GM23338 (cell line): ENCODE measurements around the gene RYR2. TPM values are rescaled to one million over a fixed set of nuclear protein-coding genes. Genes with fewer than 3 reads are reported as not detected.

Source experiments
- ATAC-seq: fragments of 200-7000 bp; cut with Tn5 transposase; 3 replicates; pipeline ENCODE4 v1.9.1; 2020
- DNase-seq: peaks from one replicate; pipeline ENCODE4 v3.0.0-alpha.2; 2015; ENCODE audit warnings: low spot score
- H2AFZ ChIP-seq: fragments of 200-600 bp; sonication (generic); 2 replicates; pipeline ENCODE4 v1.8.0; 2016; ENCODE audit warnings: antibody characterized with exemption, mild to moderate bottlenecking, moderate library complexity
- H3F3A ChIP-seq: fragments of 200-600 bp; sonication (generic); replicated peaks from 2 replicates; pipeline ENCODE4 v1.8.0; 2017; ENCODE audit warnings: antibody characterized with exemption, mixed run types, low read depth
- H3K27ac ChIP-seq: fragments of 200-600 bp; sonication (generic); 2 replicates; pipeline ENCODE4 v1.6.1; 2016; ENCODE audit warnings: low read depth
- H3K27me3 ChIP-seq: fragments of 200-600 bp; sonication (generic); 2 replicates; pipeline ENCODE4 v1.8.0; 2016; ENCODE audit warnings: mild to moderate bottlenecking, mixed run types, moderate library complexity; ENCODE audit not compliant: insufficient read depth
- H3K36me3 ChIP-seq: fragments of 200-600 bp; sonication (generic); 2 replicates; pipeline ENCODE4 v1.8.0; 2016; ENCODE audit warnings: mild to moderate bottlenecking; ENCODE audit not compliant: insufficient read depth
- H3K4me1 ChIP-seq: fragments of 200-600 bp; sonication (generic); 2 replicates; pipeline ENCODE4 v1.8.0; 2016; ENCODE audit warnings: mild to moderate bottlenecking, moderate library complexity; ENCODE audit not compliant: insufficient read depth
- H3K4me2 ChIP-seq: fragments of 200-600 bp; sonication (generic); 2 replicates; pipeline ENCODE4 v1.7.1; 2017; ENCODE audit warnings: mixed run types
- H3K4me3 ChIP-seq: fragments of 200-600 bp; sonication (generic); 2 replicates; pipeline ENCODE4 v1.6.1; 2016; ENCODE audit warnings: mixed run types
- H3K79me2 ChIP-seq: fragments of 200-600 bp; sonication (generic); replicated peaks from 2 replicates; pipeline ENCODE4 v1.8.0; 2017; ENCODE audit warnings: mild to moderate bottlenecking; ENCODE audit not compliant: insufficient read depth
- H3K9me2 ChIP-seq: fragments of 200-600 bp; sonication (generic); 2 replicates; pipeline ENCODE4 v1.8.0; 2017; ENCODE audit not compliant: insufficient read depth
- H4K20me1 ChIP-seq: fragments of 200-600 bp; sonication (generic); replicated peaks from 2 replicates; pipeline ENCODE4 v1.8.0; 2017; ENCODE audit warnings: mild to moderate bottlenecking; ENCODE audit not compliant: insufficient read depth
- H3K27ac Mint-ChIP-seq: 2 replicates; pipeline ENCODE4 v1.8.0; 2020; ENCODE audit warnings: inconsistent platforms, mild to moderate bottlenecking, moderate library complexity, mixed read lengths
- H3K27me3 Mint-ChIP-seq: 3 replicates; pipeline ENCODE4 v1.8.0; 2022; ENCODE audit warnings: low read depth, mild to moderate bottlenecking, moderate library complexity, mixed read lengths, inconsistent platforms; ENCODE audit not compliant: insufficient read depth, poor library complexity
- H3K36me3 Mint-ChIP-seq: 3 replicates; pipeline ENCODE4 v1.8.0; 2021; ENCODE audit warnings: low read depth, mild to moderate bottlenecking, inconsistent platforms, moderate library complexity, mixed read lengths
- H3K4me1 Mint-ChIP-seq: 3 replicates; pipeline ENCODE4 v1.8.0; 2020; ENCODE audit warnings: mild to moderate bottlenecking, inconsistent platforms, mixed read lengths
- H3K4me3 Mint-ChIP-seq: 3 replicates; pipeline ENCODE4 v1.8.0; 2021; ENCODE audit warnings: moderate library complexity, mild to moderate bottlenecking, inconsistent platforms, mixed read lengths
- H3K9me3 Mint-ChIP-seq: 3 replicates; pipeline ENCODE4 v1.8.0; 2020; ENCODE audit warnings: moderate library complexity, mild to moderate bottlenecking, inconsistent platforms, mixed read lengths
- CREB1 ChIP-seq: fragments of 250-450 bp; sonication (Bioruptor Pico); IDR thresholded peaks from 2 replicates; pipeline ENCODE4 v1.5.0; 2020; ENCODE audit warnings: low read depth, mild to moderate bottlenecking, moderate library complexity
- CTCF ChIP-seq, 2 experiments: fragments of 200-600 bp in 1 of 2; sonication (generic) in 1 of 2; conservative IDR thresholded peaks; 2 replicates each; pipeline versions ENCODE4 v1.5.1 to v1.6.1; 2016 to 2017; ENCODE audit warnings: antibody characterized with exemption in 2 of 2, low read depth in 2 of 2, mild to moderate bottlenecking in 2 of 2, moderate library complexity in 1 of 2
- EZH2 ChIP-seq: fragments of 200-600 bp; sonication (generic); IDR thresholded peaks from one replicate; pipeline ENCODE4 v1.8.0; 2017; ENCODE audit warnings: antibody characterized with exemption, mild to moderate bottlenecking, low read depth; ENCODE audit not compliant: unreplicated experiment
- EZH2phosphoT487 ChIP-seq: fragments of 200-600 bp; sonication (generic); IDR thresholded peaks from one replicate; pipeline ENCODE4 v1.8.1; 2018; ENCODE audit warnings: antibody characterized with exemption; ENCODE audit not compliant: unreplicated experiment
- JUNB ChIP-seq: IDR thresholded peaks from one replicate; pipeline ENCODE4 v1.6.1; 2016; ENCODE audit warnings: antibody characterized with exemption; ENCODE audit not compliant: unreplicated experiment
- NANOG ChIP-seq: IDR thresholded peaks from 2 replicates; pipeline ENCODE4 v1.6.1; 2016; ENCODE audit warnings: antibody characterized with exemption, borderline replicate concordance
- POLR2AphosphoS5 ChIP-seq: IDR thresholded peaks from 2 replicates; pipeline ENCODE4 v1.6.1; 2016; ENCODE audit warnings: antibody characterized with exemption, low read depth
- STAT1 ChIP-seq: IDR thresholded peaks from one replicate; pipeline ENCODE4 v1.6.1; 2016; ENCODE audit warnings: antibody characterized with exemption; ENCODE audit not compliant: unreplicated experiment
- ZNF114 ChIP-seq: fragments of 250-450 bp; sonication (Bioruptor Pico); IDR thresholded peaks from 2 replicates; pipeline ENCODE4 v1.5.0; 2020; ENCODE audit warnings: mild to moderate bottlenecking, moderate library complexity
- ZNF331 ChIP-seq: fragments of 250-450 bp; sonication (Bioruptor Pico); IDR thresholded peaks from 2 replicates; pipeline ENCODE4 v1.5.0; 2020; ENCODE audit warnings: low read depth, mild to moderate bottlenecking, moderate library complexity
- polyA plus RNA-seq: library from polyadenylated mRNA; unstranded; fragments of >200 nt; fragmentation: Nextera tagmentation; extraction: Ambion mirVana; gene quantifications from 2 replicates; pipeline ENCODE4 v1.2.1, GENCODE V29; 2016
- total RNA-seq: library from RNA; depleted of rRNA; stranded (reverse); fragments of >200 nt; shearing (Covaris generic); gene quantifications from 2 replicates; pipeline ENCODE4 v1.2.3, GENCODE V29; 2014
- TF ChIP-seq, protein P1 (sequence below): IDR thresholded peaks from one replicate; pipeline ENCODE4 v1.6.1; 2018; ENCODE audit warnings: antibody characterized with exemption; ENCODE audit not compliant: unreplicated experiment
- TF ChIP-seq, protein P2 (sequence below): IDR thresholded peaks from 2 replicates; pipeline ENCODE4 v1.6.1; 2016; ENCODE audit warnings: antibody characterized with exemption
- TF ChIP-seq, protein P3 (sequence below): fragments of 250-450 bp; sonication (Bioruptor Pico); IDR thresholded peaks from 2 replicates; pipeline ENCODE4 v1.5.0; 2020; ENCODE audit warnings: mild to moderate bottlenecking, moderate library complexity

RYR2 gene
- total and polyA plus RNA-seq, 2 experiments from 2014 or later: 8.9 to 10.0 TPM

GRCh38 chr1:237235091-237235490 lies 193.1 kb downstream of the RYR2 start:
- H3K4me1 Mint-ChIP-seq: peaks cover 42% of the 10 kb centered on the region

More at GRCh38 chr1:237235091-237235490, 193.1 kb downstream of the RYR2 start:
- Mint-ChIP-seq H3K36me3 (peaks cover 15% of the 10 kb centered on the region), H3K27ac (no peak overlapping the region), H3K27me3 (peaks cover 4% of the 10 kb centered on the region), H3K9me3 (peaks cover 5% of the 10 kb centered on the region; the same call in 2 of the 3 replicates), H3K4me3 (no peak overlapping the region)
- Histone ChIP-seq H2AFZ (no peak overlapping the region), H4K20me1 (no peaks in the 10 kb centered on the region), H3K36me3 (no peaks in the 10 kb centered on the region), H3K4me1 (peaks cover 42% of the 10 kb centered on the region), H3K4me3 (no peak overlapping the region), H3K27ac (no peak overlapping the region), H3K9me2 (peaks cover 13% of the 10 kb centered on the region), H3K27me3 (no peaks in the 10 kb centered on the region), H3F3A (no peaks in the 10 kb centered on the region), H3K4me2 (no peak overlapping the region), H3K79me2 (peaks cover 36% of the 10 kb centered on the region)
- DNase-seq: no peak
- no peak for TF ChIP-seq STAT1
- no peak for TF ChIP-seq EZH2
- TF ChIP-seq CTCF (conservative IDR thresholded peaks at IDR 0.05; ENCODE audit: low read depth in 2 of 2): no peak
- TF ChIP-seq, protein P1, sequence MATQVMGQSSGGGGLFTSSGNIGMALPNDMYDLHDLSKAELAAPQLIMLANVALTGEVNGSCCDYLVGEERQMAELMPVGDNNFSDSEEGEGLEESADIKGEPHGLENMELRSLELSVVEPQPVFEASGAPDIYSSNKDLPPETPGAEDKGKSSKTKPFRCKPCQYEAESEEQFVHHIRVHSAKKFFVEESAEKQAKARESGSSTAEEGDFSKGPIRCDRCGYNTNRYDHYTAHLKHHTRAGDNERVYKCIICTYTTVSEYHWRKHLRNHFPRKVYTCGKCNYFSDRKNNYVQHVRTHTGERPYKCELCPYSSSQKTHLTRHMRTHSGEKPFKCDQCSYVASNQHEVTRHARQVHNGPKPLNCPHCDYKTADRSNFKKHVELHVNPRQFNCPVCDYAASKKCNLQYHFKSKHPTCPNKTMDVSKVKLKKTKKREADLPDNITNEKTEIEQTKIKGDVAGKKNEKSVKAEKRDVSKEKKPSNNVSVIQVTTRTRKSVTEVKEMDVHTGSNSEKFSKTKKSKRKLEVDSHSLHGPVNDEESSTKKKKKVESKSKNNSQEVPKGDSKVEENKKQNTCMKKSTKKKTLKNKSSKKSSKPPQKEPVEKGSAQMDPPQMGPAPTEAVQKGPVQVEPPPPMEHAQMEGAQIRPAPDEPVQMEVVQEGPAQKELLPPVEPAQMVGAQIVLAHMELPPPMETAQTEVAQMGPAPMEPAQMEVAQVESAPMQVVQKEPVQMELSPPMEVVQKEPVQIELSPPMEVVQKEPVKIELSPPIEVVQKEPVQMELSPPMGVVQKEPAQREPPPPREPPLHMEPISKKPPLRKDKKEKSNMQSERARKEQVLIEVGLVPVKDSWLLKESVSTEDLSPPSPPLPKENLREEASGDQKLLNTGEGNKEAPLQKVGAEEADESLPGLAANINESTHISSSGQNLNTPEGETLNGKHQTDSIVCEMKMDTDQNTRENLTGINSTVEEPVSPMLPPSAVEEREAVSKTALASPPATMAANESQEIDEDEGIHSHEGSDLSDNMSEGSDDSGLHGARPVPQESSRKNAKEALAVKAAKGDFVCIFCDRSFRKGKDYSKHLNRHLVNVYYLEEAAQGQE: no peak
- TF ChIP-seq ZNF114: no peak
- no peak for TF ChIP-seq CREB1 (CRISPR knock-in tag)
- TF ChIP-seq POLR2AphosphoS5: no peak
- TF ChIP-seq, protein P2, sequence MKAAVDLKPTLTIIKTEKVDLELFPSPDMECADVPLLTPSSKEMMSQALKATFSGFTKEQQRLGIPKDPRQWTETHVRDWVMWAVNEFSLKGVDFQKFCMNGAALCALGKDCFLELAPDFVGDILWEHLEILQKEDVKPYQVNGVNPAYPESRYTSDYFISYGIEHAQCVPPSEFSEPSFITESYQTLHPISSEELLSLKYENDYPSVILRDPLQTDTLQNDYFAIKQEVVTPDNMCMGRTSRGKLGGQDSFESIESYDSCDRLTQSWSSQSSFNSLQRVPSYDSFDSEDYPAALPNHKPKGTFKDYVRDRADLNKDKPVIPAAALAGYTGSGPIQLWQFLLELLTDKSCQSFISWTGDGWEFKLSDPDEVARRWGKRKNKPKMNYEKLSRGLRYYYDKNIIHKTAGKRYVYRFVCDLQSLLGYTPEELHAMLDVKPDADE: no peak
- TF ChIP-seq NANOG: no peak
- no peak for TF ChIP-seq ZNF331 (CRISPR knock-in tag)
- TF ChIP-seq, protein P3, sequence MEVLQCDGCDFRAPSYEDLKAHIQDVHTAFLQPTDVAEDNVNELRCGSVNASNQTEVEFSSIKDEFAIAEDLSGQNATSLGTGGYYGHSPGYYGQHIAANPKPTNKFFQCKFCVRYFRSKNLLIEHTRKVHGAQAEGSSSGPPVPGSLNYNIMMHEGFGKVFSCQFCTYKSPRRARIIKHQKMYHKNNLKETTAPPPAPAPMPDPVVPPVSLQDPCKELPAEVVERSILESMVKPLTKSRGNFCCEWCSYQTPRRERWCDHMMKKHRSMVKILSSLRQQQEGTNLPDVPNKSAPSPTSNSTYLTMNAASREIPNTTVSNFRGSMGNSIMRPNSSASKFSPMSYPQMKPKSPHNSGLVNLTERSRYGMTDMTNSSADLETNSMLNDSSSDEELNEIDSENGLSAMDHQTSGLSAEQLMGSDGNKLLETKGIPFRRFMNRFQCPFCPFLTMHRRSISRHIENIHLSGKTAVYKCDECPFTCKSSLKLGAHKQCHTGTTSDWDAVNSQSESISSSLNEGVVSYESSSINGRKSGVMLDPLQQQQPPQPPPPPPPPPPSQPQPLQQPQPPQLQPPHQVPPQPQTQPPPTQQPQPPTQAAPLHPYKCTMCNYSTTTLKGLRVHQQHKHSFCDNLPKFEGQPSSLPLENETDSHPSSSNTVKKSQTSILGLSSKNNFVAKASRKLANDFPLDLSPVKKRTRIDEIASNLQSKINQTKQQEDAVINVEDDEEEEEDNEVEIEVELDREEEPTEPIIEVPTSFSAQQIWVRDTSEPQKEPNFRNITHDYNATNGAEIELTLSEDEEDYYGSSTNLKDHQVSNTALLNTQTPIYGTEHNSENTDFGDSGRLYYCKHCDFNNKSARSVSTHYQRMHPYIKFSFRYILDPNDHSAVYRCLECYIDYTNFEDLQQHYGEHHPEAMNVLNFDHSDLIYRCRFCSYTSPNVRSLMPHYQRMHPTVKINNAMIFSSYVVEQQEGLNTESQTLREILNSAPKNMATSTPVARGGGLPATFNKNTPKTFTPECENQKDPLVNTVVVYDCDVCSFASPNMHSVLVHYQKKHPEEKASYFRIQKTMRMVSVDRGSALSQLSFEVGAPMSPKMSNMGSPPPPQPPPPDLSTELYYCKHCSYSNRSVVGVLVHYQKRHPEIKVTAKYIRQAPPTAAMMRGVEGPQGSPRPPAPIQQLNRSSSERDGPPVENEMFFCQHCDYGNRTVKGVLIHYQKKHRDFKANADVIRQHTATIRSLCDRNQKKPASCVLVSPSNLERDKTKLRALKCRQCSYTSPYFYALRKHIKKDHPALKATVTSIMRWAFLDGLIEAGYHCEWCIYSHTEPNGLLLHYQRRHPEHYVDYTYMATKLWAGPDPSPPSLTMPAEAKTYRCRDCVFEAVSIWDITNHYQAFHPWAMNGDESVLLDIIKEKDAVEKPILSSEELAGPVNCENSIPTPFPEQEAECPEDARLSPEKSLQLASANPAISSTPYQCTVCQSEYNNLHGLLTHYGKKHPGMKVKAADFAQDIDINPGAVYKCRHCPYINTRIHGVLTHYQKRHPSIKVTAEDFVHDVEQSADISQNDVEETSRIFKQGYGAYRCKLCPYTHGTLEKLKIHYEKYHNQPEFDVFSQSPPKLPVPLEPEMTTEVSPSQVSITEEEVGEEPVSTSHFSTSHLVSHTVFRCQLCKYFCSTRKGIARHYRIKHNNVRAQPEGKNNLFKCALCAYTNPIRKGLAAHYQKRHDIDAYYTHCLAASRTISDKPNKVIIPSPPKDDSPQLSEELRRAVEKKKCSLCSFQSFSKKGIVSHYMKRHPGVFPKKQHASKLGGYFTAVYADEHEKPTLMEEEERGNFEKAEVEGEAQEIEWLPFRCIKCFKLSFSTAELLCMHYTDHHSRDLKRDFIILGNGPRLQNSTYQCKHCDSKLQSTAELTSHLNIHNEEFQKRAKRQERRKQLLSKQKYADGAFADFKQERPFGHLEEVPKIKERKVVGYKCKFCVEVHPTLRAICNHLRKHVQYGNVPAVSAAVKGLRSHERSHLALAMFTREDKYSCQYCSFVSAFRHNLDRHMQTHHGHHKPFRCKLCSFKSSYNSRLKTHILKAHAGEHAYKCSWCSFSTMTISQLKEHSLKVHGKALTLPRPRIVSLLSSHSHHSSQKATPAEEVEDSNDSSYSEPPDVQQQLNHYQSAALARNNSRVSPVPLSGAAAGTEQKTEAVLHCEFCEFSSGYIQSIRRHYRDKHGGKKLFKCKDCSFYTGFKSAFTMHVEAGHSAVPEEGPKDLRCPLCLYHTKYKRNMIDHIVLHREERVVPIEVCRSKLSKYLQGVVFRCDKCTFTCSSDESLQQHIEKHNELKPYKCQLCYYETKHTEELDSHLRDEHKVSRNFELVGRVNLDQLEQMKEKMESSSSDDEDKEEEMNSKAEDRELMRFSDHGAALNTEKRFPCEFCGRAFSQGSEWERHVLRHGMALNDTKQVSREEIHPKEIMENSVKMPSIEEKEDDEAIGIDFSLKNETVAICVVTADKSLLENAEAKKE (CRISPR knock-in tag): no peak
- no peak for TF ChIP-seq EZH2phosphoT487
- TF ChIP-seq JUNB: no peak
- ATAC-seq: no peak
